Breast epithelium (tissue), 3 donors: ENCODE data around the gene GARIN5A.

Source experiments
- POLR2A ChIP-seq: fragments of 450-650 bp; IDR thresholded peaks from one replicate; pipeline ENCODE4 v1.6.1; 2016; ENCODE audit warnings: antibody characterized with exemption, mild to moderate bottlenecking, moderate library complexity
- TF ChIP-seq, protein P1 (sequence below), 3 donors: fragments of 450-650 bp; IDR thresholded peaks; one replicate each; pipeline ENCODE4 v1.5.1; 2016 to 2017; ENCODE audit warnings: antibody characterized with exemption in 3 of 3, mild to moderate bottlenecking in 3 of 3, moderate library complexity in 3 of 3

DNA sequence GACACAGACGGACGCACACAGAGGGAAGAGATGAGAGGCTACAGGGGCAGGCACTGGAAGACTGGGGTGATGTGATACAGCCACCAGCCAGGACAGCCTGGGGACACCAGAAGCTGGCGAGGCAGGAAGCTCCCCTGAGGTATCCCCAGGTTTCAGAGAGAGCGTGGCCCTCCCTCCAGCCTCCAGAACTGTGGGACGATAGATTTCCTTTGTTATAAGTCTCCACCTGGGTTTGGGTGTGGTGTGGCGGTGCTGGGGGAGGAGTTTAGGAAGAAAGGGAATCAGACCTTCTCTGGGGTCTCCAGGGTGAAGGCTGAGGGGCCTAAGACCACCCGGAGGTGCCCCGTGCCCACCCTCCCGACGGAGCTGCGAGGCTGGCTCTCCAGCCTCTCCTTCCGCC is 39.8 kb upstream of the GARIN5A start:
- TF ChIP-seq, protein P1, sequence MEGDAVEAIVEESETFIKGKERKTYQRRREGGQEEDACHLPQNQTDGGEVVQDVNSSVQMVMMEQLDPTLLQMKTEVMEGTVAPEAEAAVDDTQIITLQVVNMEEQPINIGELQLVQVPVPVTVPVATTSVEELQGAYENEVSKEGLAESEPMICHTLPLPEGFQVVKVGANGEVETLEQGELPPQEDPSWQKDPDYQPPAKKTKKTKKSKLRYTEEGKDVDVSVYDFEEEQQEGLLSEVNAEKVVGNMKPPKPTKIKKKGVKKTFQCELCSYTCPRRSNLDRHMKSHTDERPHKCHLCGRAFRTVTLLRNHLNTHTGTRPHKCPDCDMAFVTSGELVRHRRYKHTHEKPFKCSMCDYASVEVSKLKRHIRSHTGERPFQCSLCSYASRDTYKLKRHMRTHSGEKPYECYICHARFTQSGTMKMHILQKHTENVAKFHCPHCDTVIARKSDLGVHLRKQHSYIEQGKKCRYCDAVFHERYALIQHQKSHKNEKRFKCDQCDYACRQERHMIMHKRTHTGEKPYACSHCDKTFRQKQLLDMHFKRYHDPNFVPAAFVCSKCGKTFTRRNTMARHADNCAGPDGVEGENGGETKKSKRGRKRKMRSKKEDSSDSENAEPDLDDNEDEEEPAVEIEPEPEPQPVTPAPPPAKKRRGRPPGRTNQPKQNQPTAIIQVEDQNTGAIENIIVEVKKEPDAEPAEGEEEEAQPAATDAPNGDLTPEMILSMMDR (IDR thresholded peaks at IDR 0.05), result no peak
- TF ChIP-seq POLR2A, result no peak
